Measurements from ENCODE around the gene CRP.

The CRP gene

GRCh38 chr1:159663552-159663951, 50.8 kb downstream of the CRP start:
- H3K27ac ChIP-seq (ENCODE audit: low read length): no peak overlapping the region
- H3K4me3 ChIP-seq (ENCODE audit: low read length in 2 of 2): no peak overlapping the region
- H3K9me3 ChIP-seq (ENCODE audit: control insufficient read depth in 2 of 2, low read length in 2 of 2): peaks cover 5% of the 10 kb centered on the region in 2 donors
- H3K9ac ChIP-seq (ENCODE audit: low read length in 2 of 2): no peak overlapping the region
- no peaks in the 10 kb centered on the region for H3K36me3 ChIP-seq (ENCODE audit: control insufficient read depth in 2 of 2, insufficient read depth in 2 of 2, low read length in 2 of 2)
- no peaks in the 10 kb centered on the region for H3K27me3 ChIP-seq (ENCODE audit: control insufficient read depth in 1 of 2, insufficient read depth in 2 of 2, low read length in 2 of 2)
- H3K4me1 ChIP-seq (ENCODE audit: control insufficient read depth, insufficient read depth, low read length): no peaks in the 10 kb centered on the region
